HG03432 (cell line): ENCODE measurements around the gene GPBP1.
A peak's percentile ranks its signal among the peaks of the same experiment; 100 is the strongest.
"Not testable (repeated sequence)": the region's sequence is repeated elsewhere in the genome, so short reads cannot be mapped to it uniquely, and the experiment has no call there.

Experiments
- ATAC-seq: cut with Tn5 transposase; IDR thresholded peaks from one replicate; pipeline ENCODE4 v1.9.1; 2021; ENCODE audit warnings: mild to moderate bottlenecking, moderate library complexity; ENCODE audit not compliant: unreplicated experiment

GPBP1 gene

DNA sequence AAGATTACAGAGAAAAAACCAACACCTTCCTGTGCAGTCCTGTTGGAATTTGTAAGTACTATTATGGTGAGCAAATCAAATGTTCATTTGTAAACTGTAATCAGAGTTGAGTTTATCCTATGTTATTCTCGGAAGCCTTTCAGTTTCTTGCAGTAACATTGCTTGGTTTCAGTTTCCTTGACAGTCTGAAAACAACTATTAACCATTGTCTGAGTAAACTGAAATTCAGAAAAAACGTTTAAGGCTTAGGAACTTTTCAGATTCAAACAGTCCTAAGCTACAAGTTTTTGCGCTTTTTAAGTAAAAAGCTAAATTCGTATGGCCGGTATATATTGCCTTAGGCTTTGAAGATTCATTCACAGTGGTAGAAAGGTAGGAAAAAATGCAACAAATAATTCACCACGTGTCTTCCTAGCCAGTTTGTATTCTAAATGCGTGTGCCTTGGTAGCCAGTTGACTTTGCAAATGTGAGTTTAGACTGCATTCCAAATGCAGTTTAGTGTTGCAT lies 2.5 kb downstream of the GPBP1 start:
- ATAC-seq: no peak

DNA sequence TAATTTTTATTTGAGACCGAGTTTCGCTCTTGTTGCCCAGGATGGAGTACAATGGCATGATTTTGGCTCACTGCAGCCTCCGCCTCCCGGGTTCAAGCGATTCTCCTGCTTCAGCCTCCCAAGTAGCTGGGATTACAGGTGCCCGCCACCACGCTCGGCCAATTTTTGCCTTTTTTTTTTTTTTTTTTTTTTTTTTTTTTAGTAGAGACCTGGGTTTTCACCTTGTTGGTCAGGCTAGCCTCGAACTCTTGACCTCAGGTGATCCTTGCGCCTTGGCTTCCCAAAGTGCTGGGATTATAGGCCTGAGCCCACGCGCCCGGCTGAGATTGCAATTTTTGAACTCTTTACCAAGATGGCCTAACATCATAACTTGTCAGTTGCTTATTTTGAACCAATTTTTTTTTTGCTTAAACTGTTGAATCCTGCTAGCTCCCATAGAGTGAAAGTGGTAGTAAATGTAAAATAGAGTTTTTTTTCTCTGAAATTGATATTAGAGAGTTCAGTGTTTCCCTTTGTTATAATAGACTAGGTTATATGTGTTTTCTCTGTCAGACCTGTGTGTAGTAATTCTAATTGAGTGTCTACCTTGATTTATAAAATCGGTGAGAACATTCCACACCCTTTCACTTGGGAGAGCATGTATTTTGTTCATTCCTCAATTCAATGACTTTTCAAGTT lies 3.8 kb downstream of the GPBP1 start:
- no peak for ATAC-seq

- not testable (repeated sequence) for ATAC-seq
Observed at GRCh38 chr5:57178238-57178637, 4.4 kb downstream of the GPBP1 start.

DNA sequence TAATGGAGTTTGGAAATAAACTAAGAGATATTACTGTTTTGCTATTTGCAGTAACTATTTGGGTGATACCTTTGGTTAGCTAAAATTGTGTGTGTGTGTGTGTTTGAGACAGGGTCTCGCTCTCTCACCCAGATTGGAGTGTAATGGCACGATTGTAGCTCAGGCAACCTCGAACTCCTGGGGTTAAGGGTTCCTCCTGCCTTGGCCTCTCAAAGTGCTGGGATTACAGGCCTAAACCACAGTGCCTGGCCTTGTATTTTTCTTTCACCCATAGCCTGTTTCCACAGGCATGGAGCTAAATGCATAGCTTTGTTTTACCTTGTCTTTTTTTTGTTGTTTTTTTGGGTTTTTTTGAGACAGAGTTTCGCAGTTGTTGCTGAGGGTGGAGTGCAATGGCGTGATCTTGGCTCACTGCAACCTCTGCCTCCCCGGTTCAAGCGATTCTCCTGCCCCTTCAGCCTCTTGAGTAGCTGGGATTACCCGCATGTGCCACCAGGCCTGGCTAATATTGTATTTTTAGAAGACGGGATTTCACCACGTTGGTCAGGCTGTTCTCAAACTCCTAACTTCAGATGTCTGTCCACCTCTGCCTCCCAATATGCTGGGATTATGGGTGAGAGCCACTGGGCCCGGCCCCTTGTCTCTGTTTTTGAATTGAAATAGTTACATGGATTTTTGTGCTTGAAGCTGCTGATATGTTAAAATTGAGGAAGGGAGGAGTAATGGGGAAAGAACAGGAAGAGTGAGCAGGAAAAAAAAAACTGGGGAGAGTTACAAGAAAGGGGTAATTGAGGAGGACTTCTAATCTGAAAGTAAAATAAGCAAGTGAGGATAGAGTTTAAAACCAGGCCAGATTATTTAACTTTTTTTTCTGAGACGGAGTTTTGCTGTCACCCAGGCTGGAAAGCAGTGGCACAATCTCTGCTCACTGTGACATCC lies 5.7 kb downstream of the GPBP1 start:
- no peak for ATAC-seq

GRCh38 chr5:57181154-57181553 lies 7.3 kb downstream of the GPBP1 start:
- no peak for ATAC-seq

DNA sequence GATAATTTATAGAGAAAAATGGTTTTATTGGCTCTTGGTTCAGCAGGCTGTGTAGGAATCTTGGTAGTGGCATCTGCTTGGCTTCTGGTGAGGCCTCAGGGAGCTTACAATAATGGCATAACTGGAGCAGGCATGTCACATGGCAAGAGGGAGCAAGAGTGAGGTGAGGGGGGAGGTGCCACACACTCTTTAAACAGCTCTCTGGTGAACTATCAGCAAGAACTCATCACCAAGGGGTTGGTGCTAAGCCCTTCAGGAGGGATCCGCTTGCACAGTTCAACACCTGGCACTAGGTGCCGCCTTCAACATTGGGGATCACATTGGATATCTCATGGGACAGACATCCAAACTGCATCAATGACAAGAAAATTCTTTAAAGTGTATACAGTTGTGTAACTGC lies 10.5 kb downstream of the GPBP1 start:
- no peak for ATAC-seq

- ATAC-seq: no peak
Observed at GRCh38 chr5:57185313-57185712, 11.5 kb downstream of the GPBP1 start.

GRCh38 chr5:57186194-57186593 lies 12.3 kb downstream of the GPBP1 start:
- no peak for ATAC-seq

DNA sequence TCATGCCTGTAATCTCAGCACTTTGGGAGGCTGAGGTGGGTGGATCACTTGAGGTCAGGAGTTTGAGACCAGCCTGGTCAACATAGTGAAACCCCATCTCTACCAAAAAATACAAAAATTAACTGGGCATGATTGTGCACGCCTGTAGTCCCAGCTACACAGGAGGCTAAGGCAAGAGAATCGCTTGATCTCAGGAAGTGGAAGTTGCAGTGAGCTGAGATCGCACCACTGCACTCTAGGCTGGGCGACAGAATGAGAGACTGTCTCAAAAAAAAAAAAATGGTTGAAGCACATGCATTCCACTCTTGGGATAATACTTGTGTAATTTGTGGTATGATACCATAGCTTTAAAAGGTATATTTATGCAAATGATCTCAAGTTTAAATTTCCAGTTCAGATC lies 14.1 kb downstream of the GPBP1 start:
- ATAC-seq: peak; percentile 43

- no peak for ATAC-seq
Observed at GRCh38 chr5:57189515-57189914, 15.7 kb downstream of the GPBP1 start.

DNA sequence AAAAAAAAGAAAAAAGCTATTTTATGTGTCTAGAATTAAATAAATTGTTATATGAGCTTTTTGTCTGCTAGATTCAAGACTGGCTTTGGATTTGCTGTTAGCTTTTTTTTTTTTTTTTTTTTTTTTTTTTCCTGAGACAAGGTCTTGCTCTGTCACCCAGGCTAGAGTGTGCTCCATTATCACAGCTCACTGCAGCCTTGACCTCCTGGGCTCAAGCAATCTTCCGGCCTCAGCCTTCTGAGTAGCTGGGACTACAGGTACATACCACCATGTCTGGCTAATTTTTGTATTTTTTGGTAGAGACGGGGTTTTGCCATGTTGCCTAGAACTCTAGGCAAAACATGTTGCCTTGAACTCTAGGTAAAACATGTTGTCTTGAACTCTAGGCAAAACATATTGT lies 16.7 kb downstream of the GPBP1 start:
- ATAC-seq: no peak

DNA sequence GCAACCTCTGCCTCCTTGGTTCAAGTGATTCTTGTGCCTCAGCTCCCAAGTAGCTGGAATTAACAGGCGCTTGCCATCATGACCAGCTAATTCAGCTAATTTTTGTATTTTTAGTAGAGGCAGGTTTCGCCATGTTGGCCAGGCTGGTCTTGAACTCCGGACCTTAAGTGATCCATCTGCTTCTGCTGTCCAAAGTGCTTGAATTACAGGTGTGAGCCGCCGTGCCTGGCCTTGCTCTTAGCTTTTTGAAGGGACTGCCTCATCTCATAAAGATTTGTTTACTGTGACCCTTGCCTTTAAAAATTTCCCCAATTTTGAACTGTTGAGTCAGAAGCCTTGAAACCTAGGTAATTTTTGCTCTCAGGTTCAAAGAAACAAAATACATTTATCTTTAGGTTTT lies 17.3 kb downstream of the GPBP1 start:
- no peak for ATAC-seq

GRCh38 chr5:57191986-57192385 lies 18.1 kb downstream of the GPBP1 start:
- ATAC-seq: no peak

DNA sequence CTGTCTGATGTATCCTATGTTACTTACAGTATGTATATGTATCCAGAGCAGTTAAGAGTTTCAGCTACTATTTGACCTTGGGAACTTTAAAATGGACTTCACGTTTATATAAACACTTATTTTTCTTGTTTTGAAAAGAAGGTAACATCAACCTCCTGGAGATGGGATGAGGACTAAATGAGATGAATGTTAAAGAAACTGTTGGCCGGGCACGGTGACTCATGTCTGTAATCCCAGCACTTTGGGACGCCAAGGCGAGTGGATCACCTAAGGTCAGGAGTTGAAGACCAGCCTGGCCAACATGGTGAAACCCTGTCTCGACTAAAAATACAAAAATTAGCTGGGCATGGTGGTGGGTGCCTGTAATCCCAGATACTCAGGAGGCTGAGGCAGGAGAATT lies 19.0 kb downstream of the GPBP1 start:
- ATAC-seq: not testable (repeated sequence)

- no peak for ATAC-seq
Observed at GRCh38 chr5:57193757-57194413, 20.0 kb downstream of the GPBP1 start.

DNA sequence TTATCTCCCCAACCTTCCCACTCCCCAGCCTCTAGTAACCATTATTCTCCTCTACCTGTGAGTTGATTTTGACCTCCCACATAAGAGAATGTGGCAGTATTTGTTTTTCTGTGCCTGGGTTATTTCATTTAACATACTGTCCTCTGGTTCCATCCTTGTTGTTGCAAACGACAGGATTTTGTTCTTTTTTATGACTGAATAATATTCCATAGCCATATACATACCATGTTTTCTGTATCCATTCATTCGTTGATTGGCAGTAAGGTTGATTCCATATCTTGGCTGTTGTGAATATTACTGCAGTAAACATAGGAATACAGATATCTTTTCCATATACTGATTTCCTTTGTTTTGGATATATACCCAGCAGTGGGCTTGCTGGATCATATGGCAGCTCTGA lies 20.8 kb downstream of the GPBP1 start:
- no peak for ATAC-seq

- ATAC-seq: no peak
Observed at GRCh38 chr5:57195060-57195459, 21.2 kb downstream of the GPBP1 start.

GRCh38 chr5:57199866-57200265 lies 26.0 kb downstream of the GPBP1 start:
- no peak for ATAC-seq

DNA sequence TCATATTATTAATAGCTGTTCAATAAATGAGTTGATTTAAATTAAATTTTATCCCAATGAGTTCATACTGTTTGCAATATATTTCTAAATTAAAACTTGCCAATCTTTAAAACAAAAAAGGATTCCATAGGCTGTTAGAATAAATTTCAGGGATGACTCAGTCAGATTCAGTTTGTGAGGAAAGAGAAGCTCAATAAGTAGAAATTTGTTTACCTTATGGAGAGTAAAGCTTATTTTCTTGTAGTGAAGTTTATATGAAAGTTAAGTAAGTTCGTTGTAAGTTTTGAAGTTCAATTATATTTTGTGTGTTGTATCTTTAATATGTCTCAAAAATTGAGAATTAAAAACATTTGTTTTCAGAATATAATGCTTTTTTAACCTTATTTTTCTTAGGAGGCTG lies 29.0 kb downstream of the GPBP1 start:
- ATAC-seq: no peak

- no peak for ATAC-seq
Observed at GRCh38 chr5:57207007-57207653, 33.3 kb downstream of the GPBP1 start.

GRCh38 chr5:57207681-57208080 lies 33.8 kb downstream of the GPBP1 start:
- no peak for ATAC-seq
